Measurements from ENCODE around the gene DCAF8L1.

DCAF8L1 gene

DNA sequence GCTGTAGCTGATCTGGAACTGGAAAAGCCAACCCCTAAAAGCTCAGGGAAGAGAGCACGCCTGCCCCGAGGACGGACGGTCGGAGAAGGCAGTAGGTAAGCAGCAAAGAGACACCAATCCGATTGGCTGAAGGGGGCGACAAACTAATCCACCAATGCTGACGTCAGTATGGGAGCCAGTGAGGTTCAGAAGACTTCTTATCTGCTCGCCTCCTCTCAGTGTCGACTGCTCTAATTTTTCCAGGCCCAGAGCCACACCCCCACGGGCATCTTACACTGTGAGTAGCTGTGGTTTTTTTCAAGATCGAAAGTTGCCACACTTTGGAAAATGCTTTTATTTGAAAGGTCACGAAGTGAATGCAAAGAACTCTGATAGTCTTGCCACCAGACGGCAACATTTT lies at the start of gene DCAF8L1:
Gene DCAF8L1, minus strand, starts transcription at position 101 of the 400 bp plus-strand sequence. CDS start 115 bp downstream, outside the sequence.
- TF ChIP-seq GATA3 (IDR thresholded peaks at IDR 0.05; ENCODE audit: low read depth, low read length) (no peak), GATA2 (IDR thresholded peaks at IDR 0.05; ENCODE audit: low read depth, low read length) (no peak)

DNA sequence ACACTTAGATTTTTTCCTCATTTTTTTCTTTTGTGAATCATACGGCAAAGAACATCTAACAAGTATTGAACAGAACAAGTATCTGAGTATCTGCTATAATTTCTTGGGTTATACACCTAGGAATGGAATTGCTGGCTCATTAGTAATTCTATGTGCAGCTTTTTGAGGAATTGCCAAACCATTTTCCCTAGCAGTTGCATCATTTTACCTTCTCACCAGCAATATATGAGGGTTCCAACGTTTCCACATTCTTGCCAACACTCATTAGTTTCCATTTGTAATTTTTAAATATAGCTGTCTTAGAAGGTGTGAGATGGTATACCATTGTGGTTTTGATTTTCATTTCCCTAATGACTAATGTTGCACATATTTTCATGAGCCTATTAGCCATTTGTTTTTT lies 41.1 kb upstream of the DCAF8L1 start:
- TF ChIP-seq GATA2 (IDR thresholded peaks at IDR 0.05; ENCODE audit: low read depth, low read length) (no peak), GATA3 (IDR thresholded peaks at IDR 0.05; ENCODE audit: low read depth, low read length) (no peak)

DNA sequence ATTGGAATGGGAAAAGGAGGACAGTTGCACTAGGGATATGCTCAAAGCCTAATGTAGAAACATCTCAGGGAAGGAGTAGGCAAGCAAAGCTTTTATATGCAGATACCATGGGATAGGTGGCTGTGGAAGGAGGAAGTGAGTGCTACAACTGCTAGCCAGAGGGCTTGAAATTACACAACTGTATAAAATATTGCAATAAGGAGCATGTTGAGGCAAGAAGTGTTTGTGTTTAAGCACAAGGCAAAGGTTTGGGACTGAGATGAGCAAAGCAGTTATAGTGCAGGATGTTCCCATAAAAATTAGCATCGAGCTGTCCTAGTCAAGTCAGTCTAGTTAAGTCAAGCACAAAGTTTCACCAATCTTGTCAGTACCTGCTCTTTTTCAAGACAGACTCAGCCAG lies 35.6 kb upstream of the DCAF8L1 start:
- TF ChIP-seq GATA2 (IDR thresholded peaks at IDR 0.05; ENCODE audit: low read depth, low read length): no peak
- no peak for TF ChIP-seq GATA3 (IDR thresholded peaks at IDR 0.05; ENCODE audit: low read depth, low read length)

DNA sequence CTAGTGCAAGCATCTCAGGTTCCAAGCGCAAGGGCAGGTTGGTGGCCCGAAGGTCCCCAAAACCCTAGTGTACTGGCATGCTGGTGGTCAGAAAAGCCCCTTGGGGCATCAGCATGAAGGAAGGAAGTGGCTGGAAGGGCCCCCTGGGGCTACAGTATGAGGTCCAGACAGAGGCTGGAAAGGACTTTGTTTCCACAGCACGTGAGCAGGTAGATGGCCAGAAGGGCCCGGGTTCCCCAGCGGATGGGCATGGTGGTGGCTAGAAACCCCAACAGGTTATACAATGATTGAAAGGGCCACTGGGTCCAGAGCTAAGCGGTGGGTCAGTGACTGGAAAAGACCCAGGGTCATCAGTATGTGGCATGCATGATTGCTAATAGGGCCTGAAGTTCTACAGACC lies 34.7 kb upstream of the DCAF8L1 start:
- TF ChIP-seq GATA3 (IDR thresholded peaks at IDR 0.05; ENCODE audit: low read depth, low read length) (no peak), GATA2 (IDR thresholded peaks at IDR 0.05; ENCODE audit: low read depth, low read length) (no peak)

DNA sequence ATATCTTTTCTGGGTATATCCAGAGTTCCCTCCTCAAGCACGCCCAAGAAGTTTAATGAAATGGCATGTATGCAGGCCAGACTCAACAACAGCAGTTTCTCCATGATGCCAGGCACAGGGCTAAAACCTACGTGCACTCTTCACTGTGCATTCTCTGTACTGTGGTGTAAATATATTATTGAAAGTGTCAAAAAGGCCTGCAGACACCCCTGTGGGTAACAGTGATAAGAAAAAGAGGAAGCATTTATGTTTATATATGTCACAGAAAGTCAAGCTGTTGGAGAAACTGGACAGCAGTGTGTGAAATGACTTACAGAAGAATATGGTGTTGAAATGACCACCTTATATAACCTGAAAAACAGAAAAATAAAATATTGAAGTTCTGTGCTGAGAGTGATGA lies 29.6 kb upstream of the DCAF8L1 start:
- TF ChIP-seq GATA2 (IDR thresholded peaks at IDR 0.05; ENCODE audit: low read depth, low read length) (no peak), GATA3 (IDR thresholded peaks at IDR 0.05; ENCODE audit: low read depth, low read length) (no peak)

- TF ChIP-seq GATA2 (IDR thresholded peaks at IDR 0.05; ENCODE audit: low read depth, low read length) (no peak), GATA3 (IDR thresholded peaks at IDR 0.05; ENCODE audit: low read depth, low read length) (no peak)
Measured at GRCh38 chrX:27998666-27999065, 17.4 kb upstream of the DCAF8L1 start.

DNA sequence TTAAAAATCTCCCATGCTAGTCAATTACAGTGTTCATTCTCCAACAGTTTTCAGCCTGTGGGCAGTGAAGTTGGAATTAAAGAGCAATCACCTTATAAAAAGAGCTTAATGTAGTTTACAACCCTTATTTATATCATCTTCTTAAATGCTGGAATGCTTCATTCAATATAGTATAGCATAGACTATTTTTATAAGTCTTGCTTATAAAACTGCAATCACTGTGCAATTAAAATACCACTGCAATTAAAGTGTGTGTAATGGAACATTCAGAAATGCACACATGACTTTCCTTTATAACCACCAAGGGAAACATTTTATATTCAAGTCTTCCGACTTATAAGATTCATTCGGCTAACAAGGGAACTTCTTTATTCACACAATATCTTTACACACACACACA lies 16.4 kb upstream of the DCAF8L1 start:
- no peak for TF ChIP-seq GATA2 (IDR thresholded peaks at IDR 0.05; ENCODE audit: low read depth, low read length)
- TF ChIP-seq GATA3 (IDR thresholded peaks at IDR 0.05; ENCODE audit: low read depth, low read length): no peak

DNA sequence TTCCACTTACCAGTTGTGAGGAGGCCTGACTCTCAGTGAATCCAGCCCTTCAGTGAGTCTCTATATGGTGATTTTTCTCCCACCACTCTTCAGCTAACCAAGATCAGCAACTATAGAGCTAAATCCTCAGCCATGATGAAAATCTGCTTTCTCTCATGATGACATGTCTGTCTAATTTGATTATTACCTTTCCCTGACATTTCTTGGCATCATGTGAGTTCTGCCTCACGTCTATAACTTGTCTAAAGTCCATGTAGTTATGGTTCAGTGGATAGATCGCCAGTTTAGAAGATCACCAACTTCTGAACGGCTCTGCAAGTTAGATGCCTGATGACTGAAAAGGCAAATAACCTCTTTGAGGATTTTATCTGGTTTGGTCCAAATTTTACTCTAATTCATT lies 14.9 kb upstream of the DCAF8L1 start:
- TF ChIP-seq GATA2 (IDR thresholded peaks at IDR 0.05; ENCODE audit: low read depth, low read length): no peak
- TF ChIP-seq GATA3 (IDR thresholded peaks at IDR 0.05; ENCODE audit: low read depth, low read length): no peak

DNA sequence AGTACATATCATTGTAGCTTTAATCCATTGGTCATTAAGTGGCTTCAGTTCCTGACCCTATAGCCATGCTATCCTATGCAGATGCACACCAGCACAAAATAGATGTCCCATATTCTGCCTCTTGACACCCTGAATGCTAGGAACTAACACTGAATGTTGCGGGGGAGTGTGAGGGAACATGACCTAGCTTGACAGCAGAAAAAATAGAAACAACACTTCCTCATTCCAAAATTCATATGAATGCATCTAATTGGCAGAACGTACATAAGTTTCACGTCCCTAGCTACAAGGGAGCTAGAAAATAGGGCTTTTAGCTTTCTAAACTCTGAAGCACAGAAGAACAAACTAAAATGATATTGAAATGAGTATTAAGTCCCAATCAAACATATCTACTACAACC lies 14.4 kb upstream of the DCAF8L1 start:
- TF ChIP-seq GATA2 (IDR thresholded peaks at IDR 0.05; ENCODE audit: low read depth, low read length) (no peak), GATA3 (IDR thresholded peaks at IDR 0.05; ENCODE audit: low read depth, low read length) (no peak)

- no peak for TF ChIP-seq GATA3 (IDR thresholded peaks at IDR 0.05; ENCODE audit: low read depth, low read length)
- no peak for TF ChIP-seq GATA2 (IDR thresholded peaks at IDR 0.05; ENCODE audit: low read depth, low read length)
Measured at GRCh38 chrX:27987862-27988646, 6.8 kb upstream of the DCAF8L1 start.

DNA sequence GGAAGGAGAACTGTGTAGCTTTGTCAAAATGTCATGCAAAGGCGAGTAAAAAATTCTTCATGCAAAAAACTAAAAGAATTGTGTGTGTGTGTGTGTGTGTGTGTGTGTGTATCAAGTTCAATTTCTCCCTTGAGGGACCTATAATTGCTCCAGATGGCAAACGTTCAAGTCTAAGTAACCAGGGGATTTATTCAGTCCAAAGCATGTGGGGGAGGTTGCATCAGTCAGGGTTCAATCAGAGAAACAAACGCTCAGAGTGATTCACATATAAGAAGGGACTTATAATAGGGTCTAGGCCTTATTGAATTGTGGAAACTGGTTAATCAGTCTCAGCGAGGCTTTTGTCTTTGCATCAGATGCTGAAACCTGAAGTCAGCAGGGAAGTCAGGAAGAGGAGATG lies 5.0 kb downstream of the DCAF8L1 start:
- no peak for TF ChIP-seq GATA3 (IDR thresholded peaks at IDR 0.05; ENCODE audit: low read depth, low read length)
- TF ChIP-seq GATA2 (IDR thresholded peaks at IDR 0.05; ENCODE audit: low read depth, low read length): no peak

DNA sequence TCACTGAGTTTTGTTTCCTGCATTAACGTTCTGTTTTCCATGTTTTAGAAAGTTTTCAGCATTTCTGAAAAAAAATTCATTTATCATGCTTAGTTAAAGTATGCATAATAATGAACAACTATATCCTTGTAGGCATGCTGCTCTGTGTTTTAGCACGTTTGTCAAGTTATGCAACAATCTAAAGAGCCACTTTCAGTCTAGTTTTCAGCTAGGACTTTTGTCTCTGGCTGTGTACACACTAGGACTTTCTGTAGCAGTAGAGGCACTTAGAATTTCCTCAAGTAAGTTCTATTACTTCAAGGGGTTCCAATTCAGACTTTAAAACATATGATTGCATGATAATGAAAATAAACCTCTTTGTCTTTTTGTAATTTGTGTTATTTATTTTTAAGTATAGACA lies 12.4 kb downstream of the DCAF8L1 start:
- TF ChIP-seq GATA3 (IDR thresholded peaks at IDR 0.05; ENCODE audit: low read depth, low read length) (no peak), GATA2 (IDR thresholded peaks at IDR 0.05; ENCODE audit: low read depth, low read length) (no peak)

- TF ChIP-seq GATA3 (IDR thresholded peaks at IDR 0.05; ENCODE audit: low read depth, low read length) (no peak), GATA2 (IDR thresholded peaks at IDR 0.05; ENCODE audit: low read depth, low read length) (no peak)
Measured at GRCh38 chrX:27968352-27968751, 12.9 kb downstream of the DCAF8L1 start.

GRCh38 chrX:27966955-27967354 lies 14.3 kb downstream of the DCAF8L1 start:
- TF ChIP-seq GATA2 (IDR thresholded peaks at IDR 0.05; ENCODE audit: low read depth, low read length) (no peak), GATA3 (IDR thresholded peaks at IDR 0.05; ENCODE audit: low read depth, low read length) (no peak)

DNA sequence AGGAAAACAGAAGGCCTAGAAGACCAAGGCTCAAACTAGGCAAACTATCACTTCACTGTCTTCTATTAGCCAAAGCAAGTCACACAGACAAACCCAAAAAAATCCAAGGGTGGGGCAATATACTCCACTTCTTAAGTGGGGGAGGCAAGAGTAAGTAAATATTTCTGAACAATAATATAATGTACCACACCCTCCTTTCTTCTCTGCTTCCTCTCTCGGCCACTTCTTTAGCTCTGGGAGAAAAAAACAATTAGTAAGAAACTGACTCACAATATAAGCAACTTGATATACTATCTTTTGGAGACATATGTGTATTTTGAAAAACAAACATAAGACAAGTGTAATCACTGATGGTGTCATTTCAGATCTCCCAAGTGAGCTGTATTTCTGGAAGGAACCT lies 14.8 kb downstream of the DCAF8L1 start:
- TF ChIP-seq GATA3 (IDR thresholded peaks at IDR 0.05; ENCODE audit: low read depth, low read length) (no peak), GATA2 (IDR thresholded peaks at IDR 0.05; ENCODE audit: low read depth, low read length) (no peak)

Data from SH-SY5Y (cell line).